A375 (cell line): ENCODE data around the gene ZNF24. TPM values are rescaled to one million over a fixed set of nuclear protein-coding genes. Genes with fewer than 3 reads are reported as not detected.

Source experiments
- total RNA-seq: library from RNA; depleted of rRNA; stranded (reverse); fragments of >200 nt; shearing (Covaris generic); gene quantifications from 2 replicates; pipeline ENCODE4 v1.2.3, GENCODE V29; 2014; rRNA removed

ZNF24 gene
- 21.1 and 24.2 TPM in 2 replicates for total RNA-seq

DNA sequence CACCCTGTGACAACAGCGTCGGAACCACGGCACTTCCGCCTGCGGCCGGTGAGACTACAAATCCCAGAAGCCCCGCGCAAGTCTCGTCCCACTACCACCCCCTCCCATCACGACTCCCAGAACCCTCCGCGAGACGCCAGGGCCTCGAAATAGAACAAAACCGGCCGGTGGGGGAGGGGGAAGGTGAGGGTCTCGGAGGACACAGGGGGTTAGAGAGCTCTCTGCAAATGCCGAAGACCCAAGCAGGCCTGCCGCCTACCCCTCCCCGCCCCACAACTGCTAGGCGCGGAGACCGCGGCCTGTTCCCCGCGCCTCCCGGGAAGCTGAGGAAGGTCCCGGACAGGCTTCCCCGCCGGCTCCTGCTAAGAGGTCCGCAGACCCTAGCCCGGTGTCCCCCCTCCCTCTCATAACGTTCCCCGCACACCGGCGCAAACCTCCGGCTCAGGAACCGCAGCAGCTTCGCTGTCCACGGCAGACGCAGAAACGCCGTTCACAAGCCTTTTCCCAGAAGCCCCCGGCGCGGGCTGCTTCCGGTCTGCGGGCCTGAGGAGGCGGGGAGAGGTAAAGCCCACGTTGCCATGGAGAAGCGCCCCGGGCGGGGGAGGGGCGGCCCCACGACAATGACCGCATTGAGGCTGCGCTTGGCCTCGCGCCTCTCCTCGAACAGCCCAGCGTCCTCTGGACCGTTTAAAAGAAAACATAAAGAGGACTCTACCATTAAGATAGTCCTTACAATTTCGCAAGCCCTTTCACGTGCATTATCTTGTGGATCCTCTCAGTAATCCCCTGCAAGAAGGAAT, at the start of gene ZNF24:
ZNF24 (minus strand) TSS at position 485 of the 800 bp plus-strand sequence. CDS start 3,770 bp downstream, outside the sequence.

DNA sequence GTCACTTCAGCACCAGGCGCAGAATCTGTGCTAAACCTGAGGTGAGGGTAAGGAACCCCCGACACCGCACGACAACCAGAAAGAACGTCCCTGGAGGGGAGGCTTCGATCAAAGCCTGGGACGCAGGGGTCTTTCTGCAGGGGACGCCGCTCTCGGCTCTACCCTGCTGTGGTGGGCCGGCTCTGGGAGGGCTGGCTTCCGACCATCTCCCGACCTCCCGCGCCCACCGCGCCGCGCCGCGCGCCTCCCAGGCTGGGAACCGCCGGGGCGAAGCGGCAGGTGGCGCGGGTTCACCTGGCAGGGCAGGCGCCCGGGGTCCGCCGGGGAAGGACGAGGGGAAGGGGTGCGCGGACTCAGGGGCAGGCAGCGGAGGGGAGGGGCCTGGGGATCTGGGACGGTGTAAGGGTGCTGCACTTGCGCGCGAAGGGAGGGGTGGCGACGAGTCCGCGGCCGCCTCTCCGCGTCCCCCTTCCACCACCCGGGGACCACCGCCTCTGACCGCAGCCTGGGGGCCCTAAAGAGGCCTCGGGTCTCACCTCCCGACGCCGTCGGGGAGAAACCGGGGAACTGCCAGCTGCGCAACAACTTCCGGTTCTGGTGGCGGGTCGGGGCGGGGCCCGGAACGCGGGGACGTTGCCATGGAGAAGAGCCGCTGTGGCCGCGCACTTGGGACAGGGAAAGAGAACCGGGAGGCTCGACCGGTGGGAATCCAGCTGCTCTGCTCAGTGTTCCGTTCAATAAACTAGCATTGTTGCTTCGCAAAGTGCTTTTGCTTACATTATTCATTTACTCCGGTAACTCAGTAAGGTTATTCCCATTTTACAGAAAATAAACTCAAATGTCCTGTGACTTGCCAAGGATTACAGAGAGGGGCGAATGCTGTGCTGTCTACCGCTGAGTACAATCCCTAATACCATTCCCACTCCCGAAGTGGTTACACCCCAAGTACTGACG, 32.8 kb upstream of the ZNF24 start, which contains the start of gene ZNF396:
ZNF396 (minus strand) TSS at position 596 of the 954 bp plus-strand sequence. CDS start 3,045 bp downstream, outside the sequence.

DNA sequence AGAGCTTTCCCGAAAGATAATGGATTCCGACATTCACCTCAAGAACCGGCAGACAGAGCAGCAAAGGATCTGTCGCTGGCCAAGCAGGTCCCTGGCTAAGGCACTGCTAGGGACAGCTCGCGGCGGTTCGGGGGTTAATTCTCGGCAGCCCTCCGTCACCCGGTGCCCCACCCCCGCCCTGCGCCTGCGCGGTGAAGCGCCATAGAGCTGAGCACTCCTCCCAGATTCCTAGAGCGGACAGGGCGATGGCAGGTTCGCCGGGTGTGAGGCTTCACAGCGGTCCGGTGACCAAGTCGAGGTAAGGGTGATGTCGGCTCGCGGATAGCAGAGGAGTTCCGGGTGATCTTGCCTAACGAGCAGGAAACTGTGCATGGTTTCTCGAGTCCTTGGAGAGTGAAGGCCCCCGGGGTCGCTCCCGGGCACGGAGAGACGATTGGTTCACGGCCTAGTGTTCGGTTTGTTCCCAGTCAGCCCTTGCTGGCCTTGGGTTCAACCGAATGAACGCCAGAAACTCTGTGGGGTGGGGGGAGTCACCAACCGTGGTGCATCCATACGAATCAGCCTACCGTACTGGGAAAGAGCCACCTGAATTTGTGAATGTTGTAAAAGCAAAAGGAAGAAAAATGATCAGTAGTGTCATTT, 54.0 kb downstream of the ZNF24 start, which contains the start of gene ZSCAN30:
ZSCAN30 (minus strand) TSS at position 136 of the 642 bp plus-strand sequence. CDS start 25,877 bp downstream, outside the sequence.

Other genes starting within 250 kb of the ZNF24 start
- 6.2 and 6.7 TPM in 2 replicates for gene ZNF397, start 103.4 kb downstream of the ZNF24 start, total RNA-seq
- gene ZSCAN30, start 54.2 kb downstream of the ZNF24 start, total RNA-seq, result 5.1 and 7.4 TPM in 2 replicates
- gene ZNF396, start 32.9 kb upstream of the ZNF24 start, total RNA-seq, result 0.72 and 1.4 TPM in 2 replicates
- 5.6 and 9.5 TPM in 2 replicates for gene INO80C, start 153.5 kb upstream of the ZNF24 start, total RNA-seq
- 21.1 and 27.9 TPM in 2 replicates for gene GALNT1, start 237.3 kb upstream of the ZNF24 start, total RNA-seq